Erythroblast (primary cell): ENCODE results near the gene RUSC2.

ENCODE experiments used
- GATA1 ChIP-seq: IDR thresholded peaks from 2 replicates; pipeline ENCODE4 v1.6.1; 2011; ENCODE audit warnings: low read depth, mild to moderate bottlenecking, control low read depth, low read length, moderate library complexity
- POLR2A ChIP-seq: IDR thresholded peaks from 2 replicates; pipeline ENCODE4 v1.6.1; 2011; ENCODE audit warnings: mild to moderate bottlenecking, low read length

GRCh38 chr9:35522187-35522586 lies 32.3 kb downstream of the RUSC2 start:
- TF ChIP-seq POLR2A (no peak), GATA1 (no peak)
